Measurements from ENCODE around the gene TMC7. TPM values are rescaled to one million over a fixed set of nuclear protein-coding genes. Genes with fewer than 3 reads are reported as not detected.

TMC7 gene
- total and polyA plus RNA-seq, 2 of the 13 experiments (the other 11 are each of a cell fraction or from before 2014, with no cell fraction given), result 1.2 to 5.1 TPM

DNA sequence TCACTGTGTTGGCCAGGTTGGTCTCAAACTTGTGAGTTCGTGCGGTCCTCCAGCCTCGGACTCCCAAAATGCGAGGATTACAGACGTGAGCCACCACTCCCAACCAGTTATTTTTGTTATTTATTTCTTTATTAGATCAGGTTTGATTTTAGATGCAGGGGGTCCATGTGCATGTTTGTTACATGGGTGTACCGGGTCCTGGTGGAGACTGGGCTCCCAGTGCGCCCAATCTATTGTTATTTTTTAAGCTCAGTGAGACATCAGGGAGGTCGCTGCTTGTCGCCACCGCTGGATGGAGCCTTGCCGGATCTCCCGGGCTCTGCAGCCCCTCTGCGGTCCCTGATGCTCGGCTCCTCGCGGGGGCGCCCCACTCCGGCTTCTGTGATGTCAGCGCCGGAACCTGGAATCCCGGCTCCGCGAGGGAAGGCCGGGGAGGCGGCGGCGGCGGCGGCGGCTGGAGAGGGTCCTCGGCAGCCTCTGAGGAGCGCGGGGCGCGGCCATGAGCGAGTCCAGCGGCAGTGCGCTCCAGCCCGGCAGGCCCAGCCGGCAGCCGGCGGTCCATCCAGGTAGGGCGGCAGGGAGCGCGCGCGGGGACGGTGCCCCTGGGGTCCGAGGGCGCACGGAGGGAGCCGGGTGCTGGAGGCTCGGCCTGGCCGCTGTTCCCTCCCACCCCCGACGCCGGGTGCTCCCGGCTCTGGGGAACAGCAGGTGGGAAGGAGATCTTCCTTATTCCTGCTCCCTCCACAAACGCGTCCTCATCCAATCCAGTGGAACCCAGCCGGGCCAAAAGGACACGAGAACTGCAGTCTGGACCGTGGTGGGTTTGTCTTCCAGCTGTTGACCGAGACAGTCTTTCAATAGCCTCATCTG, at the start of gene TMC7 (continued):
- TF ChIP-seq, protein P1, sequence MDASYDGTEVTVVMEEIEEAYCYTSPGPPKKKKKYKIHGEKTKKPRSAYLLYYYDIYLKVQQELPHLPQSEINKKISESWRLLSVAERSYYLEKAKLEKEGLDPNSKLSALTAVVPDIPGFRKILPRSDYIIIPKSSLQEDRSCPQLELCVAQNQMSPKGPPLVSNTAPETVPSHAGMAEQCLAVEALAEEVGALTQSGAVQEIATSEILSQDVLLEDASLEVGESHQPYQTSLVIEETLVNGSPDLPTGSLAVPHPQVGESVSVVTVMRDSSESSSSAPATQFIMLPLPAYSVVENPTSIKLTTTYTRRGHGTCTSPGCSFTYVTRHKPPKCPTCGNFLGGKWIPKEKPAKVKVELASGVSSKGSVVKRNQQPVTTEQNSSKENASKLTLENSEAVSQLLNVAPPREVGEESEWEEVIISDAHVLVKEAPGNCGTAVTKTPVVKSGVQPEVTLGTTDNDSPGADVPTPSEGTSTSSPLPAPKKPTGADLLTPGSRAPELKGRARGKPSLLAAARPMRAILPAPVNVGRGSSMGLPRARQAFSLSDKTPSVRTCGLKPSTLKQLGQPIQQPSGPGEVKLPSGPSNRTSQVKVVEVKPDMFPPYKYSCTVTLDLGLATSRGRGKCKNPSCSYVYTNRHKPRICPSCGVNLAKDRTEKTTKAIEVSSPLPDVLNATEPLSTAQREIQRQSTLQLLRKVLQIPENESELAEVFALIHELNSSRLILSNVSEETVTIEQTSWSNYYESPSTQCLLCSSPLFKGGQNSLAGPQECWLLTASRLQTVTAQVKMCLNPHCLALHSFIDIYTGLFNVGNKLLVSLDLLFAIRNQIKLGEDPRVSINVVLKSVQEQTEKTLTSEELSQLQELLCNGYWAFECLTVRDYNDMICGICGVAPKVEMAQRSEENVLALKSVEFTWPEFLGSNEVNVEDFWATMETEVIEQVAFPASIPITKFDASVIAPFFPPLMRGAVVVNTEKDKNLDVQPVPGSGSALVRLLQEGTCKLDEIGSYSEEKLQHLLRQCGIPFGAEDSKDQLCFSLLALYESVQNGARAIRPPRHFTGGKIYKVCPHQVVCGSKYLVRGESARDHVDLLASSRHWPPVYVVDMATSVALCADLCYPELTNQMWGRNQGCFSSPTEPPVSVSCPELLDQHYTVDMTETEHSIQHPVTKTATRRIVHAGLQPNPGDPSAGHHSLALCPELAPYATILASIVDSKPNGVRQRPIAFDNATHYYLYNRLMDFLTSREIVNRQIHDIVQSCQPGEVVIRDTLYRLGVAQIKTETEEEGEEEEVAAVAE (CRISPR knock-in tag; IDR thresholded peaks at IDR 0.05; ENCODE audit: borderline replicate concordance), result no peak
- TF ChIP-seq, protein P2, sequence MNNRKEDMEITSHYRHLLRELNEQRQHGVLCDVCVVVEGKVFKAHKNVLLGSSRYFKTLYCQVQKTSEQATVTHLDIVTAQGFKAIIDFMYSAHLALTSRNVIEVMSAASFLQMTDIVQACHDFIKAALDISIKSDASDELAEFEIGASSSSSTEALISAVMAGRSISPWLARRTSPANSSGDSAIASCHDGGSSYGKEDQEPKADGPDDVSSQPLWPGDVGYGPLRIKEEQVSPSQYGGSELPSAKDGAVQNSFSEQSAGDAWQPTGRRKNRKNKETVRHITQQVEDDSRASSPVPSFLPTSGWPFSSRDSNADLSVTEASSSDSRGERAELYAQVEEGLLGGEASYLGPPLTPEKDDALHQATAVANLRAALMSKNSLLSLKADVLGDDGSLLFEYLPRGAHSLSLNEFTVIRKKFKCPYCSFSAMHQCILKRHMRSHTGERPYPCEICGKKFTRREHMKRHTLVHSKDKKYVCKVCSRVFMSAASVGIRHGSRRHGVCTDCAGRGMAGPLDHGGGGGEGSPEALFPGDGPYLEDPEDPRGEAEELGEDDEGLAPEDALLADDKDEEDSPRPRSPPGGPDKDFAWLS (CRISPR knock-in tag; IDR thresholded peaks at IDR 0.05; ENCODE audit: borderline replicate concordance), result peak; percentile 77; the same call in 1 of the 2 replicates
- TF ChIP-seq, protein P3, sequence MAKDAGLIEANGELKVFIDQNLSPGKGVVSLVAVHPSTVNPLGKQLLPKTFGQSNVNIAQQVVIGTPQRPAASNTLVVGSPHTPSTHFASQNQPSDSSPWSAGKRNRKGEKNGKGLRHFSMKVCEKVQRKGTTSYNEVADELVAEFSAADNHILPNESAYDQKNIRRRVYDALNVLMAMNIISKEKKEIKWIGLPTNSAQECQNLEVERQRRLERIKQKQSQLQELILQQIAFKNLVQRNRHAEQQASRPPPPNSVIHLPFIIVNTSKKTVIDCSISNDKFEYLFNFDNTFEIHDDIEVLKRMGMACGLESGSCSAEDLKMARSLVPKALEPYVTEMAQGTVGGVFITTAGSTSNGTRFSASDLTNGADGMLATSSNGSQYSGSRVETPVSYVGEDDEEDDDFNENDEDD (CRISPR knock-in tag; IDR thresholded peaks at IDR 0.05; ENCODE audit: borderline replicate concordance), result peak; percentile 68; the same call in 1 of the 2 replicates
- 0 out of 2 replicates have a peak, but pooled peaks have one; percentile 24 for TF ChIP-seq HNRNPUL1 (IDR thresholded peaks at IDR 0.05; ENCODE audit: low read depth, low read length)
- TF ChIP-seq ZNF10 (CRISPR knock-in tag; IDR thresholded peaks at IDR 0.05; ENCODE audit: borderline replicate concordance, low read depth), result no peak
- TF ChIP-seq, protein P4, sequence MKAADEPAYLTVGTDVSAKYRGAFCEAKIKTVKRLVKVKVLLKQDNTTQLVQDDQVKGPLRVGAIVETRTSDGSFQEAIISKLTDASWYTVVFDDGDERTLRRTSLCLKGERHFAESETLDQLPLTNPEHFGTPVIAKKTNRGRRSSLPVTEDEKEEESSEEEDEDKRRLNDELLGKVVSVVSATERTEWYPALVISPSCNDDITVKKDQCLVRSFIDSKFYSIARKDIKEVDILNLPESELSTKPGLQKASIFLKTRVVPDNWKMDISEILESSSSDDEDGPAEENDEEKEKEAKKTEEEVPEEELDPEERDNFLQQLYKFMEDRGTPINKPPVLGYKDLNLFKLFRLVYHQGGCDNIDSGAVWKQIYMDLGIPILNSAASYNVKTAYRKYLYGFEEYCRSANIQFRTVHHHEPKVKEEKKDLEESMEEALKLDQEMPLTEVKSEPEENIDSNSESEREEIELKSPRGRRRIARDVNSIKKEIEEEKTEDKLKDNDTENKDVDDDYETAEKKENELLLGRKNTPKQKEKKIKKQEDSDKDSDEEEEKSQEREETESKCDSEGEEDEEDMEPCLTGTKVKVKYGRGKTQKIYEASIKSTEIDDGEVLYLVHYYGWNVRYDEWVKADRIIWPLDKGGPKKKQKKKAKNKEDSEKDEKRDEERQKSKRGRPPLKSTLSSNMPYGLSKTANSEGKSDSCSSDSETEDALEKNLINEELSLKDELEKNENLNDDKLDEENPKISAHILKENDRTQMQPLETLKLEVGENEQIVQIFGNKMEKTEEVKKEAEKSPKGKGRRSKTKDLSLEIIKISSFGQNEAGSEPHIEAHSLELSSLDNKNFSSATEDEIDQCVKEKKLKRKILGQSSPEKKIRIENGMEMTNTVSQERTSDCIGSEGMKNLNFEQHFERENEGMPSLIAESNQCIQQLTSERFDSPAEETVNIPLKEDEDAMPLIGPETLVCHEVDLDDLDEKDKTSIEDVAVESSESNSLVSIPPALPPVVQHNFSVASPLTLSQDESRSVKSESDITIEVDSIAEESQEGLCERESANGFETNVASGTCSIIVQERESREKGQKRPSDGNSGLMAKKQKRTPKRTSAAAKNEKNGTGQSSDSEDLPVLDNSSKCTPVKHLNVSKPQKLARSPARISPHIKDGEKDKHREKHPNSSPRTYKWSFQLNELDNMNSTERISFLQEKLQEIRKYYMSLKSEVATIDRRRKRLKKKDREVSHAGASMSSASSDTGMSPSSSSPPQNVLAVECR (CRISPR knock-in tag; IDR thresholded peaks at IDR 0.05; ENCODE audit: borderline replicate concordance), result peak; percentile 75; the same call in 1 of the 2 replicates
- TF ChIP-seq SP1 (IDR thresholded peaks at IDR 0.05), result no peak
- no peak for TF ChIP-seq SP1 (CRISPR knock-in tag; IDR thresholded peaks at IDR 0.05)
- TF ChIP-seq PAWR (CRISPR knock-in tag; IDR thresholded peaks at IDR 0.05; ENCODE audit: borderline replicate concordance), result no peak
- TF ChIP-seq SETDB1 (CRISPR knock-in tag; IDR thresholded peaks at IDR 0.05; ENCODE audit: borderline replicate concordance), result no peak
- TF ChIP-seq, protein P5, sequence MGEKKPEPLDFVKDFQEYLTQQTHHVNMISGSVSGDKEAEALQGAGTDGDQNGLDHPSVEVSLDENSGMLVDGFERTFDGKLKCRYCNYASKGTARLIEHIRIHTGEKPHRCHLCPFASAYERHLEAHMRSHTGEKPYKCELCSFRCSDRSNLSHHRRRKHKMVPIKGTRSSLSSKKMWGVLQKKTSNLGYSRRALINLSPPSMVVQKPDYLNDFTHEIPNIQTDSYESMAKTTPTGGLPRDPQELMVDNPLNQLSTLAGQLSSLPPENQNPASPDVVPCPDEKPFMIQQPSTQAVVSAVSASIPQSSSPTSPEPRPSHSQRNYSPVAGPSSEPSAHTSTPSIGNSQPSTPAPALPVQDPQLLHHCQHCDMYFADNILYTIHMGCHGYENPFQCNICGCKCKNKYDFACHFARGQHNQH (CRISPR knock-in tag; IDR thresholded peaks at IDR 0.05), result peak; percentile 79; the same call in 1 of the 2 replicates
- TF ChIP-seq ZSCAN20 (CRISPR knock-in tag; IDR thresholded peaks at IDR 0.05; ENCODE audit: borderline replicate concordance), result no peak; the same call in 1 of the 2 replicates
- no peak for TF ChIP-seq TCF7 (IDR thresholded peaks at IDR 0.05; ENCODE audit: low read depth)
